Measurements from ENCODE around the gene DYRK3. TPM values are rescaled to one million over a fixed set of nuclear protein-coding genes. Genes with fewer than 3 reads are reported as not detected.

The DYRK3 gene
- total and polyA plus RNA-seq, 2 of the 8 experiments (the other 6 are each of a cell fraction or from before 2014, with no cell fraction given): 2.1 to 8.5 TPM

DNA sequence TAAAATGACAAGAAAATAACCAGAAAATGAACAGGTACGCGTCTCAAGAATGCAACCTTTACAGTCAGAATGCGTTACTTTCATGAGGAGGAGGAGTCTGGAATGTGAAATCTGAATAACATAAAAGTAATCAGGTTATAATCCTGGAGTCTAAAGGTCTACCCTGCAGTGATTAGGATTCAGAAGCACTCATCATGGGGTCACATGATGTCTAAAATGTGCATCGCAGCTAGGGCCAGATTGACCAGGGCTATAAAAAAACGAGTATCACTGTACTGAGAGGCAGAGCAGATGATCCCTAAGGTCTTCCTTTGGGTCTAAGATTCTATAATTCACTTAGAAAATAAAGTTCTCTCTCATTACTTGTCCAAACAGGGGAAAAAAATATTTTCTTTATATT, 30.5 kb upstream of the DYRK3 start (continued):
- TF ChIP-seq SUZ12 (IDR thresholded peaks at IDR 0.05; ENCODE audit: low read length) (no peak), POU5F1 (IDR thresholded peaks at IDR 0.05; ENCODE audit: low read depth, low read length) (no peak), HDAC2 (IDR thresholded peaks at IDR 0.05; ENCODE audit: borderline replicate concordance in 1 of 2, low read depth in 2 of 2, low read length in 2 of 2) (no peak), TAF1 (IDR thresholded peaks at IDR 0.05; ENCODE audit: low read depth, low read length) (no peak)

Data from H1 (cell line).